WTC11 (cell line): Measurements from ENCODE around the gene SPINK2. TPM values are rescaled to one million over a fixed set of nuclear protein-coding genes. Genes with fewer than 3 reads are reported as not detected.

ENCODE experiments used
- ATAC-seq: fragments of 200-7000 bp; cut with Tn5 transposase; 2 replicates; pipeline ENCODE4 v1.10.0; 2021; ENCODE audit warnings: mild to moderate bottlenecking, moderate library complexity
- CTCF ChIA-PET: fragments of 300-600 bp; sonication (Branson Sonifier 250); formaldehyde crosslinking; loops from one replicate; lab custom pipeline; 2021; ENCODE audit warnings: antibody characterized with exemption; lab: Charles Lee
- POLR2A ChIA-PET: fragments of 350-600 bp; sonication (Branson Sonifier 250); formaldehyde crosslinking; loops from one replicate; lab custom pipeline; 2021; ENCODE audit warnings: antibody characterized with exemption; lab: Charles Lee
- DNase-seq: peaks from one replicate; pipeline ENCODE4 v3.0.0; 2021; ENCODE audit warnings: low spot score
- H3K27ac Mint-ChIP-seq: 2 replicates; pipeline ENCODE4 v1.8.0; 2021; ENCODE audit warnings: mixed read lengths
- H3K27me3 Mint-ChIP-seq: 2 replicates; pipeline ENCODE4 v1.8.0; 2021; ENCODE audit warnings: low read depth, mild to moderate bottlenecking, moderate library complexity, mixed read lengths
- H3K36me3 Mint-ChIP-seq: 2 replicates; pipeline ENCODE4 v1.8.0; 2021; ENCODE audit warnings: mixed read lengths
- H3K4me1 Mint-ChIP-seq: 2 replicates; pipeline ENCODE4 v1.8.0; 2022; ENCODE audit warnings: mixed read lengths
- H3K4me3 Mint-ChIP-seq: 2 replicates; pipeline ENCODE4 v1.8.0; 2021; ENCODE audit warnings: mild to moderate bottlenecking, moderate library complexity, mixed read lengths
- H3K9me3 Mint-ChIP-seq: 2 replicates; pipeline ENCODE4 v1.8.0; 2021; ENCODE audit warnings: mixed read lengths
- ATF6 ChIP-seq: sonication (generic); formaldehyde crosslinking; IDR thresholded peaks from 2 replicates; pipeline ENCODE4 v1.8.1; 2023; ENCODE audit warnings: mild to moderate bottlenecking, missing genetic modification reagents
- CBFB ChIP-seq: sonication (generic); formaldehyde crosslinking; IDR thresholded peaks from 2 replicates; pipeline ENCODE4 v1.8.1; 2022; ENCODE audit warnings: mild to moderate bottlenecking, low read depth, missing genetic modification reagents
- ETV6 ChIP-seq: sonication (generic); formaldehyde crosslinking; IDR thresholded peaks from 2 replicates; pipeline ENCODE4 v1.8.1; 2022; ENCODE audit warnings: mild to moderate bottlenecking, missing genetic modification reagents
- GABPB1 ChIP-seq: sonication (generic); formaldehyde crosslinking; IDR thresholded peaks from 2 replicates; pipeline ENCODE4 v1.8.1; 2023; ENCODE audit warnings: mild to moderate bottlenecking, missing genetic modification reagents
- GRHL2 ChIP-seq: fragments of 250-450 bp; sonication (Bioruptor Pico); IDR thresholded peaks from 2 replicates; pipeline ENCODE4 v1.8.0; 2022; ENCODE audit warnings: mild to moderate bottlenecking, moderate library complexity; ENCODE audit not compliant: insufficient replicate concordance, severe bottlenecking
- GTF2I ChIP-seq: fragments of 250-450 bp; sonication (Bioruptor Pico); conservative IDR thresholded peaks from 2 replicates; pipeline ENCODE4 v1.4.0; 2021; ENCODE audit warnings: mild to moderate bottlenecking
- IRF1 ChIP-seq: sonication (generic); formaldehyde crosslinking; IDR thresholded peaks from 2 replicates; pipeline ENCODE4 v1.8.0; 2023; ENCODE audit warnings: missing genetic modification reagents
- KAT7 ChIP-seq: sonication (generic); formaldehyde crosslinking; IDR thresholded peaks from 2 replicates; pipeline ENCODE4 v1.8.1; 2023; ENCODE audit warnings: missing genetic modification reagents, mild to moderate bottlenecking, borderline replicate concordance
- NFATC4 ChIP-seq: fragments of 250-450 bp; sonication (Bioruptor Pico); IDR thresholded peaks from 2 replicates; pipeline ENCODE4 v1.9.0; 2021; ENCODE audit warnings: mild to moderate bottlenecking
- NR1H2 ChIP-seq: sonication (generic); formaldehyde crosslinking; IDR thresholded peaks from 2 replicates; pipeline ENCODE4 v1.9.0; 2021; ENCODE audit warnings: mild to moderate bottlenecking, moderate library complexity, missing genetic modification reagents
- NR2C2 ChIP-seq: sonication (generic); formaldehyde crosslinking; IDR thresholded peaks from 2 replicates; pipeline ENCODE4 v1.8.0; 2022; ENCODE audit warnings: mild to moderate bottlenecking, missing genetic modification reagents
- NR3C1 ChIP-seq: sonication (generic); formaldehyde crosslinking; conservative IDR thresholded peaks from 2 replicates; pipeline ENCODE4 v1.8.1; 2023; ENCODE audit warnings: low read depth, mild to moderate bottlenecking, missing genetic modification reagents
- PRRX2 ChIP-seq: fragments of 250-450 bp; sonication (Bioruptor Pico); IDR thresholded peaks from 2 replicates; pipeline ENCODE4 v1.8.0; 2021; ENCODE audit warnings: mild to moderate bottlenecking
- TEAD1 ChIP-seq: sonication (generic); formaldehyde crosslinking; IDR thresholded peaks from 2 replicates; pipeline ENCODE4 v1.8.0; 2022; ENCODE audit warnings: mild to moderate bottlenecking, missing genetic modification reagents
- TEAD4 ChIP-seq: sonication (generic); formaldehyde crosslinking; IDR thresholded peaks from 2 replicates; pipeline ENCODE4 v1.8.0; 2022; ENCODE audit warnings: mild to moderate bottlenecking, missing genetic modification reagents
- USF2 ChIP-seq: sonication (generic); formaldehyde crosslinking; IDR thresholded peaks from 2 replicates; pipeline ENCODE4 v1.8.1; 2023; ENCODE audit warnings: mild to moderate bottlenecking, missing genetic modification reagents, moderate library complexity
- ZNF263 ChIP-seq: sonication (generic); formaldehyde crosslinking; IDR thresholded peaks from 2 replicates; pipeline ENCODE4 v1.8.1; 2022; ENCODE audit warnings: low read depth, mild to moderate bottlenecking, moderate library complexity, missing genetic modification reagents
- ZNF281 ChIP-seq: sonication (generic); formaldehyde crosslinking; IDR thresholded peaks from 2 replicates; pipeline ENCODE4 v1.8.0; 2023; ENCODE audit warnings: mild to moderate bottlenecking, missing genetic modification reagents
- ZNF317 ChIP-seq: sonication (generic); formaldehyde crosslinking; IDR thresholded peaks from 2 replicates; pipeline ENCODE4 v1.8.1; 2023; ENCODE audit warnings: low read depth, mild to moderate bottlenecking, moderate library complexity, missing genetic modification reagents, borderline replicate concordance
- ZNF396 ChIP-seq: fragments of 250-450 bp; sonication (Bioruptor Pico); IDR thresholded peaks from 2 replicates; pipeline ENCODE4 v1.8.0; 2021; ENCODE audit warnings: mild to moderate bottlenecking, moderate library complexity, borderline replicate concordance
- total RNA-seq: library from RNA; stranded (reverse); gene quantifications from 3 replicates; pipeline ENCODE4 v1.2.3, GENCODE V29; 2021
- TF ChIP-seq, protein P1 (sequence below): sonication (generic); formaldehyde crosslinking; IDR thresholded peaks from 2 replicates; pipeline ENCODE4 v1.8.0; 2023; ENCODE audit warnings: missing genetic modification reagents, mild to moderate bottlenecking, borderline replicate concordance
- TF ChIP-seq, protein P2 (sequence below): sonication (generic); formaldehyde crosslinking; conservative IDR thresholded peaks from 2 replicates; pipeline ENCODE4 v1.8.1; 2022; ENCODE audit warnings: mild to moderate bottlenecking, missing genetic modification reagents

The SPINK2 gene
- total RNA-seq, 1 experiment from 2014 or later = 0.92 TPM

GRCh38 chr4:56786955-56787354 lies 34.5 kb downstream of the SPINK2 start:
- H3K27ac Mint-ChIP-seq = no peak overlapping the region
- CTCF ChIA-PET = interaction anchor here (0.8 to 2.3 kb wide), 3 partner anchors 13 to 223 kb away, joined by 4 to 10 read pairs (median 5); no protein-coding TSS in a partner anchor
- TF ChIP-seq ZNF396 (CRISPR knock-in tag) = no peak
- no peak for TF ChIP-seq GABPB1 (CRISPR knock-in tag)
- TF ChIP-seq KAT7 (CRISPR knock-in tag) = no peak
- TF ChIP-seq CBFB (CRISPR knock-in tag) = no peak
- no peak for TF ChIP-seq USF2
- no peak for TF ChIP-seq NFATC4 (CRISPR knock-in tag)
- TF ChIP-seq NR3C1 (CRISPR knock-in tag) = no peak

DNA sequence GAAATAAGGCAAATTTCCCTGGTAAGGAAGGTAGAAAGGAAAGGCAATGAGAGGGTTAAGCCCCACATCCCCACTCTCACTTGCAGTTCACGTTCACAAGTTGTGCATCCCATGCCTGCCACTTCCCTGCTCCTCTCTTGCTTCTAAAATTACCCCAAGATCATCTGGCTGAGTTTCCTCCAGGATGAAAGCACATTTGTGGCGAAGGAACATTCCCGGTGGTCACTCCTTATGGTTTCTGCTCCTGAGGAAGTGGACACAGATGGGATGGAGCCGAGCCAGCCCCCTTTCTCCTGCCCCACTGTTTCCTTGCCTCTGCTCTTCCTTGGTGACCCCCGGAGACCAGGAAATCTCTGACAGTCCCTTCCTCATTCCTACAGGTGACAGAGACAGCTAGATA lies 37.5 kb downstream of the SPINK2 start:
- Mint-ChIP-seq H3K4me1 (peaks cover 18% of the 10 kb centered on the region), H3K4me3 (no peak overlapping the region), H3K27ac (no peak overlapping the region), H3K36me3 (no peaks in the 10 kb centered on the region), H3K9me3 (no peaks in the 10 kb centered on the region), H3K27me3 (peaks cover 3% of the 10 kb centered on the region; the same call in 1 of the 2 replicates)
- no peak for DNase-seq
- no peak for TF ChIP-seq ATF6 (CRISPR knock-in tag)
- TF ChIP-seq USF2 = no peak
- no peak for TF ChIP-seq NR2C2
- TF ChIP-seq ZNF263 = no peak
- TF ChIP-seq ETV6 (CRISPR knock-in tag) = no peak
- no peak for TF ChIP-seq GTF2I (CRISPR knock-in tag)
- TF ChIP-seq, protein P1, sequence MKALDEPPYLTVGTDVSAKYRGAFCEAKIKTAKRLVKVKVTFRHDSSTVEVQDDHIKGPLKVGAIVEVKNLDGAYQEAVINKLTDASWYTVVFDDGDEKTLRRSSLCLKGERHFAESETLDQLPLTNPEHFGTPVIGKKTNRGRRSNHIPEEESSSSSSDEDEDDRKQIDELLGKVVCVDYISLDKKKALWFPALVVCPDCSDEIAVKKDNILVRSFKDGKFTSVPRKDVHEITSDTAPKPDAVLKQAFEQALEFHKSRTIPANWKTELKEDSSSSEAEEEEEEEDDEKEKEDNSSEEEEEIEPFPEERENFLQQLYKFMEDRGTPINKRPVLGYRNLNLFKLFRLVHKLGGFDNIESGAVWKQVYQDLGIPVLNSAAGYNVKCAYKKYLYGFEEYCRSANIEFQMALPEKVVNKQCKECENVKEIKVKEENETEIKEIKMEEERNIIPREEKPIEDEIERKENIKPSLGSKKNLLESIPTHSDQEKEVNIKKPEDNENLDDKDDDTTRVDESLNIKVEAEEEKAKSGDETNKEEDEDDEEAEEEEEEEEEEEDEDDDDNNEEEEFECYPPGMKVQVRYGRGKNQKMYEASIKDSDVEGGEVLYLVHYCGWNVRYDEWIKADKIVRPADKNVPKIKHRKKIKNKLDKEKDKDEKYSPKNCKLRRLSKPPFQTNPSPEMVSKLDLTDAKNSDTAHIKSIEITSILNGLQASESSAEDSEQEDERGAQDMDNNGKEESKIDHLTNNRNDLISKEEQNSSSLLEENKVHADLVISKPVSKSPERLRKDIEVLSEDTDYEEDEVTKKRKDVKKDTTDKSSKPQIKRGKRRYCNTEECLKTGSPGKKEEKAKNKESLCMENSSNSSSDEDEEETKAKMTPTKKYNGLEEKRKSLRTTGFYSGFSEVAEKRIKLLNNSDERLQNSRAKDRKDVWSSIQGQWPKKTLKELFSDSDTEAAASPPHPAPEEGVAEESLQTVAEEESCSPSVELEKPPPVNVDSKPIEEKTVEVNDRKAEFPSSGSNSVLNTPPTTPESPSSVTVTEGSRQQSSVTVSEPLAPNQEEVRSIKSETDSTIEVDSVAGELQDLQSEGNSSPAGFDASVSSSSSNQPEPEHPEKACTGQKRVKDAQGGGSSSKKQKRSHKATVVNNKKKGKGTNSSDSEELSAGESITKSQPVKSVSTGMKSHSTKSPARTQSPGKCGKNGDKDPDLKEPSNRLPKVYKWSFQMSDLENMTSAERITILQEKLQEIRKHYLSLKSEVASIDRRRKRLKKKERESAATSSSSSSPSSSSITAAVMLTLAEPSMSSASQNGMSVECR (CRISPR knock-in tag) = no peak
- no peak for TF ChIP-seq TEAD4
- no peak for TF ChIP-seq PRRX2
- no peak for TF ChIP-seq ZNF317
- TF ChIP-seq TEAD1 (CRISPR knock-in tag) = no peak
- TF ChIP-seq NR1H2 = no peak
- TF ChIP-seq ZNF281 (CRISPR knock-in tag) = no peak
- no peak for TF ChIP-seq IRF1
- TF ChIP-seq GRHL2 (CRISPR knock-in tag) = no peak
- TF ChIP-seq, protein P2, sequence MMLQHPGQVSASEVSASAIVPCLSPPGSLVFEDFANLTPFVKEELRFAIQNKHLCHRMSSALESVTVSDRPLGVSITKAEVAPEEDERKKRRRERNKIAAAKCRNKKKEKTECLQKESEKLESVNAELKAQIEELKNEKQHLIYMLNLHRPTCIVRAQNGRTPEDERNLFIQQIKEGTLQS (CRISPR knock-in tag) = no peak
- ATAC-seq = no peak
- POLR2A ChIA-PET = no interaction called here
- CTCF ChIA-PET = no interaction called here

More at GRCh38 chr4:56786955-56787354, 34.5 kb downstream of the SPINK2 start:
- no peak for DNase-seq
- Mint-ChIP-seq H3K4me3 (no peak overlapping the region), H3K4me1 (peaks cover 18% of the 10 kb centered on the region), H3K36me3 (no peaks in the 10 kb centered on the region), H3K9me3 (no peaks in the 10 kb centered on the region), H3K27me3 (peaks cover 3% of the 10 kb centered on the region; the same call in 1 of the 2 replicates)
- ATAC-seq = peak; percentile 71
- POLR2A ChIA-PET = no interaction called here
